HG03039 (cell line): ENCODE results near the gene ZBTB40.

Experiments used
- ATAC-seq: cut with Tn5 transposase; IDR thresholded peaks from one replicate; pipeline ENCODE4 v1.9.1; 2021; ENCODE audit warnings: mild to moderate bottlenecking, moderate library complexity; ENCODE audit not compliant: unreplicated experiment

The ZBTB40 gene

GRCh38 chr1:22552021-22552420 lies 100.4 kb downstream of the ZBTB40 start:
- no peak for ATAC-seq

- no peak for ATAC-seq
Observed at GRCh38 chr1:22553104-22553880, 101.6 kb downstream of the ZBTB40 start.

GRCh38 chr1:22553991-22554522 lies 102.4 kb downstream of the ZBTB40 start:
- no peak for ATAC-seq

- no peak for ATAC-seq
Observed at GRCh38 chr1:22555371-22555656, 103.7 kb downstream of the ZBTB40 start.

GRCh38 chr1:22556391-22557104 lies 104.9 kb downstream of the ZBTB40 start:
- ATAC-seq: no peak

- no peak for ATAC-seq
Observed at GRCh38 chr1:22557341-22557950, 105.8 kb downstream of the ZBTB40 start.

GRCh38 chr1:22562584-22563583 lies 111.2 kb downstream of the ZBTB40 start, which contains the start of gene EPHA8:
Gene EPHA8 (plus strand): TSS chr1:22563489. CDS start chr1:22563636, 147 bp downstream.
- ATAC-seq: no peak

- no peak for ATAC-seq
Observed at GRCh38 chr1:22563671-22564602, 112.3 kb downstream of the ZBTB40 start.

- no peak for ATAC-seq
Observed at GRCh38 chr1:22566161-22566560, 114.5 kb downstream of the ZBTB40 start.

GRCh38 chr1:22567197-22567596 lies 115.5 kb downstream of the ZBTB40 start:
- no peak for ATAC-seq

- ATAC-seq: no peak
Observed at GRCh38 chr1:22567994-22568393, 116.3 kb downstream of the ZBTB40 start.

GRCh38 chr1:22569269-22569668 lies 117.6 kb downstream of the ZBTB40 start:
- no peak for ATAC-seq

- ATAC-seq: no peak
Observed at GRCh38 chr1:22570140-22570909, 118.7 kb downstream of the ZBTB40 start.

GRCh38 chr1:22572818-22573217 lies 121.2 kb downstream of the ZBTB40 start:
- no peak for ATAC-seq

- no peak for ATAC-seq
Observed at GRCh38 chr1:22573237-22573636, 121.6 kb downstream of the ZBTB40 start.

- ATAC-seq: no peak
Observed at GRCh38 chr1:22575532-22576149, 124.0 kb downstream of the ZBTB40 start.

GRCh38 chr1:22576150-22576544 lies 124.5 kb downstream of the ZBTB40 start:
- no peak for ATAC-seq

GRCh38 chr1:22576617-22577016 lies 125.0 kb downstream of the ZBTB40 start:
- no peak for ATAC-seq
